Thoracic aorta (tissue), 2 donors: Measurements from ENCODE around the gene PAIP1. TPM values are rescaled to one million over a fixed set of nuclear protein-coding genes. Genes with fewer than 3 reads are reported as not detected.
"Not testable (repeated sequence)": the region's sequence is repeated elsewhere in the genome, so short reads cannot be mapped to it uniquely, and the experiment has no call there.

Experiments used
- ATAC-seq: fragments of 150-250 bp; one replicate; pipeline ENCODE4 v1.8.0; 2017; ENCODE audit warnings: low read depth; ENCODE audit not compliant: insufficient number of reproducible peaks, low FRiP score
- DNase-seq: peaks from one replicate; pipeline ENCODE4 v3.0.0-alpha.2; 2020; ENCODE audit warnings: low spot score
- H3K27ac ChIP-seq, 2 donors: fragments of 200-600 bp; sonication (generic); 1 replicate in 1 of 2; 2 replicates in 1 of 2; pipeline ENCODE4 v1.5.1; 2016; ENCODE audit warnings: mild to moderate bottlenecking in 2 of 2, moderate library complexity in 2 of 2
- H3K27me3 ChIP-seq: fragments of 200-600 bp; sonication (generic); replicated peaks from 2 replicates; pipeline ENCODE4 v1.6.0; 2016; ENCODE audit warnings: mild to moderate bottlenecking; ENCODE audit not compliant: insufficient read depth
- H3K36me3 ChIP-seq: fragments of 200-600 bp; sonication (generic); one replicate; pipeline ENCODE4 v1.5.1; 2016
- H3K4me1 ChIP-seq, 2 donors: fragments of 200-600 bp; sonication (generic); 1 replicate in 1 of 2; 2 replicates in 1 of 2; pipeline versions ENCODE4 v1.5.1 to v1.6.0; 2016; ENCODE audit warnings: low read depth in 2 of 2, mild to moderate bottlenecking in 1 of 2; ENCODE audit not compliant: control insufficient read depth in 1 of 2
- H3K4me3 ChIP-seq: fragments of 200-600 bp; sonication (generic); 2 replicates; pipeline ENCODE4 v1.5.1; 2016; ENCODE audit warnings: mild to moderate bottlenecking
- H3K9me3 ChIP-seq: fragments of 200-600 bp; sonication (generic); 2 replicates; pipeline ENCODE4 v1.5.1; 2016
- total RNA-seq, 2 donors: library from RNA; depleted of rRNA; stranded (reverse); fragments of >200 nt; gene quantifications; one replicate each; pipeline versions ENCODE4 v1.1.0 to v1.2.3, GENCODE V29; 2016
- TF ChIP-seq, protein P1 (sequence below): fragments of 200-600 bp; sonication (generic); IDR thresholded peaks from one replicate; pipeline ENCODE4 v1.5.1; 2019; ENCODE audit warnings: antibody characterized with exemption

The PAIP1 gene
- total RNA-seq, 2 donors from 2014 or later, result 74.1 to 81.6 TPM

DNA sequence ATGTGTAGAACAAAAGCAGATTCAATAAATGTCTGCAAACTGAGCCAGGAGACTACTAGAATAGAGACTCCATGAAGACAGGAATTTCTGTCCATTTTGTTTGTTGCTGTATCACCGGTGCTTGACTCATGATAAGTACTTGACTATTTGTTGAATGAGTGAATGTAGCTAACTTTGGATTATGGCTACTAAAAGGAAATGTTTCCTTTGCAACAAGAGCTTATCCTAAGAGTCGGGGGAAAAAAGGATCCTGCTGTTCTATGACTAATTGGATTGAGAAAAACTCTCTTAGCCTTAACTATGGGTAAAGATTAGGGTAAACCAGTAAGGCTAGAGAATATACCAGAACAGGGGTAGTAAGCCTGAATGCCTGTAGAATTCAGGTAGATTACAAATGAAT is 3.5 kb downstream of the PAIP1 start:
- TF ChIP-seq, protein P1, sequence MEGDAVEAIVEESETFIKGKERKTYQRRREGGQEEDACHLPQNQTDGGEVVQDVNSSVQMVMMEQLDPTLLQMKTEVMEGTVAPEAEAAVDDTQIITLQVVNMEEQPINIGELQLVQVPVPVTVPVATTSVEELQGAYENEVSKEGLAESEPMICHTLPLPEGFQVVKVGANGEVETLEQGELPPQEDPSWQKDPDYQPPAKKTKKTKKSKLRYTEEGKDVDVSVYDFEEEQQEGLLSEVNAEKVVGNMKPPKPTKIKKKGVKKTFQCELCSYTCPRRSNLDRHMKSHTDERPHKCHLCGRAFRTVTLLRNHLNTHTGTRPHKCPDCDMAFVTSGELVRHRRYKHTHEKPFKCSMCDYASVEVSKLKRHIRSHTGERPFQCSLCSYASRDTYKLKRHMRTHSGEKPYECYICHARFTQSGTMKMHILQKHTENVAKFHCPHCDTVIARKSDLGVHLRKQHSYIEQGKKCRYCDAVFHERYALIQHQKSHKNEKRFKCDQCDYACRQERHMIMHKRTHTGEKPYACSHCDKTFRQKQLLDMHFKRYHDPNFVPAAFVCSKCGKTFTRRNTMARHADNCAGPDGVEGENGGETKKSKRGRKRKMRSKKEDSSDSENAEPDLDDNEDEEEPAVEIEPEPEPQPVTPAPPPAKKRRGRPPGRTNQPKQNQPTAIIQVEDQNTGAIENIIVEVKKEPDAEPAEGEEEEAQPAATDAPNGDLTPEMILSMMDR, result no peak
- Histone ChIP-seq H3K9me3 (no peaks in the 10 kb centered on the region), H3K4me1 (peaks cover 21 to 49% of the 10 kb centered on the region in 2 donors), H3K4me3 (no peak overlapping the region), H3K36me3 (no peaks in the 10 kb centered on the region), H3K27ac (no peak overlapping the region), H3K27me3 (no peaks in the 10 kb centered on the region)
- ATAC-seq, result no peak
- no peak for DNase-seq

DNA sequence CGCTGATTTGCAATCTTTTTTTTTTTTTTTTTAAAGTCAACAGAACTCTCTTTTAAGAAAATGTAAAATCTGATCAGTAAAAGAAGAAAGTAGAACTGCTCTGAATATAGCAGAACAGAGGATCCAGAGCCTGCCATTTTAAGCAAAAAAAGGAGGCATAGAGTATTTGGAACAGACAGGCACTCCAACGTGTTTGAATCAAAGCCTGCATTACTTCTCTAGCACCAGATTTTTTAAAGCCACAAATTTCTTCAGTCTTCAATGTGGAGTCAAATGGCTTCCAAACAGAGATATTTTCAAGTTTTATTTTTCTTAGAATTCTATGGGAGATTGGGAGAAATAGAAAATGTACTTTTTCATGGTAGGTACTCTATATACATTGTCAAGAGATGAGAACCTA is 5.1 kb downstream of the PAIP1 start:
- H3K4me1 ChIP-seq, result peaks cover 21 to 45% of the 10 kb centered on the region in 2 donors
- no peaks in the 10 kb centered on the region for H3K9me3 ChIP-seq
- no peak for DNase-seq
- no peak overlapping the region for H3K27ac ChIP-seq
- peaks cover 6% of the 10 kb centered on the region for H3K36me3 ChIP-seq
- no peaks in the 10 kb centered on the region for H3K27me3 ChIP-seq
- TF ChIP-seq, protein P1, result no peak
- no peak for ATAC-seq
- H3K4me3 ChIP-seq, result no peak overlapping the region

DNA sequence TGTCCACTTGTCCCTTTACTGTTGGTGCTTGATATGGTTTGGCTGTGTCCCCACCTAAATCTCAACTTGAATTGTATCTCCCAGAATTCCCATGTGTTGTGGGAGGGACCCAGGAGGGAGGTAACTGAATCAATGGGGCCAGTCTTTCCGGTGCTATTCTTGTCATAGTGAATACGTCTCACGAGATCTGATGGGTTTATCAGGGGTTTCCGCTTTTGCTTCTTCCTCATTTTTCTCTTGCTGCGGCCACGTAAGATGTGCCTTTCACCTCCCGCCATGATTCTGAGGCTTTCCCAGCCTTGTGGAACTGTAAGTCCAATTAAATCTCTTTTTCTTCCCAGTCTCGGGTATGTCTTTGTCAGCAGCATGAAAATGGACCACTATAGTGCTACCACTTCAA is 7.6 kb downstream of the PAIP1 start:
- H3K9me3 ChIP-seq, DNase-seq, ATAC-seq, H3K4me3 ChIP-seq, H3K27ac ChIP-seq, H3K27me3 ChIP-seq: not testable (repeated sequence)
- Histone ChIP-seq H3K4me1 (peaks cover 7 to 27% of the 10 kb centered on the region in 2 donors), H3K36me3 (peaks cover 25% of the 10 kb centered on the region)

DNA sequence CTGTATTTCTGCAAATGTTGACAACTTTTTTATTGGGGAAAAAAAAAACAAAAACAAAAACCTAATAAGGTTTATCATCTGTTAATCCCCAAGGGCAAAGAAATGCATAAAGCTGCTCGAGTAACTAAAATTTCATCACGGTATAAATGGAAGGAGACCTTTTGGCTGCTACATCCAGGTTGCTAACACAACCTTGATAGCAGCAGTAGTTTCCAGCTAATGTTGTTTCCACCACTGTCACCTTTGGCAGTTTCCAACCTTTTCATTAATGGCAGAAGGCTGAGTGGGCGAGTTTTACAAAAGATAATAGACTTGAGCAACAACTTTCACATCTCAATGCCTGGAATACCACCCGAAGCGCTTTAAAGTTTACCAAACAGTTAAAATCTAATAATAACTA is 8.5 kb downstream of the PAIP1 start:
- TF ChIP-seq, protein P1, result no peak
- no peak overlapping the region for H3K4me3 ChIP-seq
- DNase-seq (no peak), ATAC-seq (no peak)
- no peaks in the 10 kb centered on the region for H3K9me3 ChIP-seq
- H3K27ac ChIP-seq, result no peak overlapping the region
- no peaks in the 10 kb centered on the region for H3K27me3 ChIP-seq
- peaks cover 0 to 21% of the 10 kb centered on the region in 2 donors for H3K4me1 ChIP-seq
- H3K36me3 ChIP-seq, result peaks cover 25% of the 10 kb centered on the region

DNA sequence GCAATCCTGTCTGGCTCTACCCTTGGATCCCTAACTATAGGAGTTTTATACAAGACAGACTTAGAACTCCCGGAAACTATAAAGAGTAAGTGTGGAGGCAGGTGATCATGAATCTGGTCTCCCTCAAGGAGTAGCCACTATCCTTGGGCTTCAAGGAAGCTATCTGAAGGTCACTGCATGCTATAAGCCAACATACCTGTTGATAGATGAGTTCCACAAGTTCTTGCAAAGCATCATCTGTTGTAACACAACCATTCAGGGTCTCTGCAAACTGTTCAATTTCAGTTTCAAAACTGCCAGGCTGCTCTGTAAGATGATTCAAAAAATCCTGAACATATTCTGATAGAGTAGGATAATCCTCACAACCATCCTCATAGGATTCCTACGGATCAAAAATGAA is 9.3 kb downstream of the PAIP1 start:
- H3K4me3 ChIP-seq, result no peak overlapping the region
- ATAC-seq, result no peak
- no peak for DNase-seq
- no peaks in the 10 kb centered on the region for H3K27me3 ChIP-seq
- no peaks in the 10 kb centered on the region for H3K9me3 ChIP-seq
- H3K27ac ChIP-seq, result no peak overlapping the region
- H3K36me3 ChIP-seq, result peaks cover 30% of the 10 kb centered on the region
- TF ChIP-seq, protein P1, result no peak
- peaks cover 0 to 13% of the 10 kb centered on the region in 2 donors for H3K4me1 ChIP-seq

DNA sequence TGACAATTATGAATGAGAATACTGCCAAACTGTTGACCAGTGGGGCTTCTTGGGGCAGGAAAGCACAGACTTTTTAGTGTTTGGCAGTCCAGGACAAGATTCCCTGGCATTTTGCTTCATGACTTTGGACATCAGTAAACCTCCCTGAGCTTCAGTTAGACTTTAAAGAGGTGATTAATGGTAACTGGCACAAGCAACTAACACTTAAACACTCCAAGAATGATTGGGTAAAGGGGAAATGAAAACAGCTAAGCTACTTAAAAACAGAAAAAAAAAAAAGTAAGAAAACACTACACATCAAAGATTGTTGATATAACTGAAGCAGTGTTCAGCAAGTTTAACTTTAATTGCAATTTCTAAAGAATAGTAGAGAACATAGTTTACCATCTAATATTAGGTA is 13.4 kb downstream of the PAIP1 start:
- Histone ChIP-seq H3K9me3 (no peaks in the 10 kb centered on the region), H3K27me3 (no peaks in the 10 kb centered on the region), H3K36me3 (peaks cover 39% of the 10 kb centered on the region), H3K4me3 (no peak overlapping the region), H3K4me1 (peaks cover 0 to 3% of the 10 kb centered on the region in 2 donors), H3K27ac (no peak overlapping the region)
- no peak for DNase-seq
- TF ChIP-seq, protein P1, result no peak
- ATAC-seq, result no peak
